GM23248 (cell line): ENCODE results near the gene SPATA46.

Experiments
- EZH2 ChIP-seq: fragments of 200-600 bp; sonication (generic); IDR thresholded peaks from 2 replicates; pipeline ENCODE4 v1.6.1; 2018; ENCODE audit warnings: antibody characterized with exemption, mild to moderate bottlenecking; ENCODE audit not compliant: insufficient read depth, poor library complexity, severe bottlenecking
- EZH2phosphoT487 ChIP-seq: fragments of 200-600 bp; sonication (generic); IDR thresholded peaks from 2 replicates; pipeline ENCODE4 v1.6.1; 2018; ENCODE audit warnings: antibody characterized with exemption, moderate library complexity, mild to moderate bottlenecking, low read depth; ENCODE audit not compliant: insufficient read depth

DNA sequence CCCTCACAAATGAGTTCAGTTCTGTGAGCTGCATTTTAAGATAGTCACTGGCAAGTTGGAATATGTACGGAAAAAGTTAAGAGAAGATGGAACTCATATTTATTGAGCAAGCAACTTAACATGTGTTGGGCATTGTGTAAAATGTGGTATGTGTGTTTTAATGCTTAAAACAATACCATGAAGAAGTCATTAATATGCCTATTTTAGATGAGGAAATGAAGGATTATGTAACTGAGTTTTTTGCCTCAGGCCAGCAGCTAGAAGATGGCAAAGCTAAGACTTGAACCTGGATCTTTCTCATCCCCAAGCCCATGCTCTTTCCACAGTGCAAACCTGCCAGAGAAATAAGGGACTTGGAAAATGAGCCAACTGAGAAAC, 48.9 kb downstream of the SPATA46 start:
- no peak for TF ChIP-seq EZH2
- no peak for TF ChIP-seq EZH2phosphoT487
